ENCODE measurements around the gene CYSTM1.

- TF ChIP-seq CTCF (IDR thresholded peaks at IDR 0.05) (no peak), POLR2A (IDR thresholded peaks at IDR 0.05) (no peak)
These were observed 21.7 kb upstream of the CYSTM1 start for GRCh38 chr5:140153255-140153654.
